CD14-positive monocyte (primary cell): ENCODE measurements around the gene GRIN2A. TPM values are rescaled to one million over a fixed set of nuclear protein-coding genes. Genes with fewer than 3 reads are reported as not detected.

Experiments
- DNase-seq, 3 donors: peaks; one replicate each; pipeline ENCODE4 v3.0.0-alpha.2; 2011 to 2022
- H2AFZ ChIP-seq: 2 replicates; pipeline ENCODE4 v1.6.0; 2012; ENCODE audit warnings: mild to moderate bottlenecking, low read depth, low read length, inconsistent platforms; ENCODE audit not compliant: insufficient read depth, poor library complexity, severe bottlenecking
- H3K27ac ChIP-seq, 2 donors: 1 replicate in 1 of 2; 2 replicates in 1 of 2; pipeline ENCODE4 v1.5.1; 2012 to 2013; ENCODE audit warnings: low read length in 2 of 2, control low read depth in 1 of 2, inconsistent platforms in 1 of 2, low read depth in 1 of 2, mild to moderate bottlenecking in 1 of 2
- H3K27me3 ChIP-seq, 2 donors: one replicate each; pipeline versions ENCODE4 v1.6.0 to v1.6.1; 2011 to 2013; ENCODE audit warnings: low read length in 2 of 2; ENCODE audit not compliant: control insufficient read depth in 2 of 2, insufficient read depth in 2 of 2
- H3K36me3 ChIP-seq, 2 donors: replicated peaks in 1 of 2; 1 replicate in 1 of 2; 2 replicates in 1 of 2; pipeline versions ENCODE4 v1.5.1 to v1.6.1; 2012 to 2013; ENCODE audit warnings: low read length in 2 of 2, control low read depth in 1 of 2, inconsistent platforms in 1 of 2, mild to moderate bottlenecking in 1 of 2; ENCODE audit not compliant: insufficient read depth in 2 of 2, control insufficient read depth in 1 of 2
- H3K4me1 ChIP-seq, 2 donors: 1 replicate in 1 of 2; 2 replicates in 1 of 2; pipeline versions ENCODE4 v1.5.1 to v1.6.1; 2012 to 2013; ENCODE audit warnings: low read length in 2 of 2, control low read depth in 1 of 2, inconsistent platforms in 1 of 2, mild to moderate bottlenecking in 1 of 2, moderate library complexity in 1 of 2; ENCODE audit not compliant: insufficient read depth in 2 of 2, control insufficient read depth in 1 of 2
- H3K4me2 ChIP-seq: replicated peaks from 2 replicates; pipeline ENCODE3; 2012; ENCODE audit warnings: low read length, moderate library complexity, mild to moderate bottlenecking; ENCODE audit not compliant: poor library complexity, severe bottlenecking; ENCODE audit errors: extremely low read depth
- H3K4me3 ChIP-seq, 3 experiments: fragments of 200-600 bp in 1 of 3; sonication (generic) in 1 of 3; replicated peaks in 1 of 3; 1 replicate in 2 of 3; 2 replicates in 1 of 3; pipeline ENCODE4 v1.5.1; 2011 to 2013; ENCODE audit warnings: low read length in 3 of 3, mild to moderate bottlenecking in 3 of 3, control low read depth in 2 of 3, low read depth in 2 of 3, inconsistent platforms in 1 of 3, moderate library complexity in 1 of 3
- H3K79me2 ChIP-seq: 2 replicates; pipeline ENCODE4 v1.6.0; 2012; ENCODE audit warnings: mild to moderate bottlenecking, control low read depth, inconsistent platforms, low read length, moderate library complexity; ENCODE audit not compliant: insufficient read depth
- H3K9ac ChIP-seq: 2 replicates; pipeline ENCODE4 v1.6.0; 2017; ENCODE audit warnings: low read length, mild to moderate bottlenecking; ENCODE audit not compliant: insufficient read depth, poor library complexity, severe bottlenecking
- H3K9me3 ChIP-seq, 2 donors: replicated peaks in 1 of 2; 1 replicate in 1 of 2; 2 replicates in 1 of 2; pipeline versions ENCODE4 v1.5.1 to v1.6.1; 2012 to 2013; ENCODE audit warnings: low read length in 2 of 2, control low read depth in 1 of 2; ENCODE audit not compliant: control insufficient read depth in 1 of 2, insufficient read depth in 1 of 2
- H4K20me1 ChIP-seq: 2 replicates; pipeline ENCODE4 v1.6.0; 2012; ENCODE audit warnings: mild to moderate bottlenecking, low read length, control low read depth, moderate library complexity; ENCODE audit not compliant: insufficient read depth
- H3K27ac Mint-ChIP-seq, 7 donors: one replicate each; pipeline ENCODE4 v1.8.0; 2020; ENCODE audit warnings: mild to moderate bottlenecking in 7 of 7, mixed read lengths in 7 of 7, moderate library complexity in 6 of 7, inconsistent platforms in 2 of 7
- H3K27me3 Mint-ChIP-seq, 3 donors: one replicate each; pipeline ENCODE4 v1.8.0; 2021 to 2022; ENCODE audit warnings: low read depth in 3 of 3, mild to moderate bottlenecking in 3 of 3, mixed read lengths in 3 of 3, moderate library complexity in 3 of 3, inconsistent platforms in 1 of 3
- H3K36me3 Mint-ChIP-seq, 2 donors: one replicate each; pipeline ENCODE4 v1.8.0; 2020; ENCODE audit warnings: mixed read lengths in 2 of 2, inconsistent platforms in 1 of 2, mild to moderate bottlenecking in 1 of 2
- H3K4me1 Mint-ChIP-seq: one replicate; pipeline ENCODE4 v1.8.0; 2020; ENCODE audit warnings: mild to moderate bottlenecking, mixed read lengths
- H3K4me3 Mint-ChIP-seq, 2 donors: one replicate each; pipeline ENCODE4 v1.8.0; 2020; ENCODE audit warnings: mild to moderate bottlenecking in 2 of 2, mixed read lengths in 2 of 2, moderate library complexity in 1 of 2
- H3K9me3 Mint-ChIP-seq, 7 donors: one replicate each; pipeline ENCODE4 v1.8.0; 2020 to 2022; ENCODE audit warnings: mixed read lengths in 7 of 7, mild to moderate bottlenecking in 6 of 7, moderate library complexity in 6 of 7, inconsistent platforms in 2 of 7
- CTCF ChIP-seq: fragments of 200-600 bp; IDR thresholded peaks from one replicate; pipeline ENCODE4 v1.8.0; 2022; ENCODE audit warnings: antibody characterized with exemption, mild to moderate bottlenecking
- WGBS: methylation state at CpG from one replicate; pipeline ENCODE4 v1.1.5; 2013; ENCODE audit warnings: missing lambda C conversion rate; ENCODE audit not compliant: insufficient coverage; 5-methylcytosine and 5-hydroxymethylcytosine counted together
- intact Hi-C, 2 donors: fragments of 100-400 bp; cut with micrococcal nuclease; formaldehyde crosslinking; loops; one replicate each; pipeline versions ENCODE4 v1.15.0 to v1.15.1; 2023
- polyA plus RNA-seq, 3 donors: library from polyadenylated mRNA; depleted of rRNA in 1 of 3; unstranded in 2 of 3; stranded (reverse) in 1 of 3; fragments of 300-500 nt in 2 of 3; fragments of >200 nt in 1 of 3; fragmentation: Illumina TruSeq in 2 of 3; gene quantifications; 1 replicate in 2 of 3; 2 replicates in 1 of 3; pipeline ENCODE4 v1.2.3, GENCODE V29; 2012 to 2021

The GRIN2A gene
- polyA plus RNA-seq, 3 donors: not detected

GRCh38 chr16:9976601-9977000 lies 205.6 kb downstream of the GRIN2A start:
- Mint-ChIP-seq H3K36me3 (no peaks in the 10 kb centered on the region), H3K27ac (no peak overlapping the region), H3K4me3 (no peak overlapping the region), H3K27me3 (peaks cover 0 to 3% (median 0%) of the 10 kb centered on the region in 3 donors), H3K4me1 (no peaks in the 10 kb centered on the region), H3K9me3 (peaks cover 0 to 4% (median 0%) of the 10 kb centered on the region in 7 donors)
- no peaks in the 10 kb centered on the region for H3K4me1 ChIP-seq
- no peaks in the 10 kb centered on the region for H3K36me3 ChIP-seq
- no peak for TF ChIP-seq CTCF
- 90% methylated on average over 8 of the region's 9 CpGs for WGBS
- H2AFZ ChIP-seq: no peak overlapping the region
- H3K4me2 ChIP-seq: no peak overlapping the region
- H3K9me3 ChIP-seq: no peaks in the 10 kb centered on the region
- no peaks in the 10 kb centered on the region for H3K79me2 ChIP-seq
- intact Hi-C loops: no loop called here
- no peaks in the 10 kb centered on the region for H4K20me1 ChIP-seq
- no peaks in the 10 kb centered on the region for H3K27me3 ChIP-seq
- H3K9ac ChIP-seq: no peak overlapping the region
- H3K4me3 ChIP-seq: no peak overlapping the region
- DNase-seq: no peak
- H3K27ac ChIP-seq: no peak overlapping the region

- intact Hi-C loops: no loop called here
- H4K20me1 ChIP-seq: no peaks in the 10 kb centered on the region
- Mint-ChIP-seq H3K9me3 (peaks cover 0 to 5% (median 0%) of the 10 kb centered on the region in 7 donors), H3K27me3 (peaks cover 0 to 2% (median 0%) of the 10 kb centered on the region in 3 donors), H3K4me3 (no peak overlapping the region), H3K36me3 (no peaks in the 10 kb centered on the region), H3K4me1 (no peaks in the 10 kb centered on the region), H3K27ac (no peak overlapping the region)
- no peaks in the 10 kb centered on the region for H3K4me1 ChIP-seq
- TF ChIP-seq CTCF: no peak
- H3K79me2 ChIP-seq: no peaks in the 10 kb centered on the region
- no peaks in the 10 kb centered on the region for H3K27me3 ChIP-seq
- H3K9me3 ChIP-seq: no peaks in the 10 kb centered on the region
- no peak overlapping the region for H3K4me3 ChIP-seq
- no peak overlapping the region for H2AFZ ChIP-seq
- DNase-seq: no peak
- H3K9ac ChIP-seq: no peak overlapping the region
- no peaks in the 10 kb centered on the region for H3K36me3 ChIP-seq
- H3K4me2 ChIP-seq: no peak overlapping the region
- 40% methylated on average over 1 of the region's 2 CpGs for WGBS
- H3K27ac ChIP-seq: no peak overlapping the region
Observed at GRCh38 chr16:9971907-9972306, 210.3 kb downstream of the GRIN2A start.
